Activated CD4-positive, alpha-beta T cell treated with anti-CD3 and anti-CD28 coated beads, Interleukin-2, Interleukin-4, amounts not matched to agents 100 ng/mL and 50 ng/mL, durations not matched to agents 16 hours and 8 hours (primary cell): ENCODE measurements around the gene CHAC1.
"Not testable (repeated sequence)": the region's sequence is repeated elsewhere in the genome, so short reads cannot be mapped to it uniquely, and the experiment has no call there.

Source experiments
- DNase-seq: peaks from one replicate; pipeline ENCODE4 v3.0.0-alpha.2; 2020; ENCODE audit warnings: low spot score

The CHAC1 gene

DNA sequence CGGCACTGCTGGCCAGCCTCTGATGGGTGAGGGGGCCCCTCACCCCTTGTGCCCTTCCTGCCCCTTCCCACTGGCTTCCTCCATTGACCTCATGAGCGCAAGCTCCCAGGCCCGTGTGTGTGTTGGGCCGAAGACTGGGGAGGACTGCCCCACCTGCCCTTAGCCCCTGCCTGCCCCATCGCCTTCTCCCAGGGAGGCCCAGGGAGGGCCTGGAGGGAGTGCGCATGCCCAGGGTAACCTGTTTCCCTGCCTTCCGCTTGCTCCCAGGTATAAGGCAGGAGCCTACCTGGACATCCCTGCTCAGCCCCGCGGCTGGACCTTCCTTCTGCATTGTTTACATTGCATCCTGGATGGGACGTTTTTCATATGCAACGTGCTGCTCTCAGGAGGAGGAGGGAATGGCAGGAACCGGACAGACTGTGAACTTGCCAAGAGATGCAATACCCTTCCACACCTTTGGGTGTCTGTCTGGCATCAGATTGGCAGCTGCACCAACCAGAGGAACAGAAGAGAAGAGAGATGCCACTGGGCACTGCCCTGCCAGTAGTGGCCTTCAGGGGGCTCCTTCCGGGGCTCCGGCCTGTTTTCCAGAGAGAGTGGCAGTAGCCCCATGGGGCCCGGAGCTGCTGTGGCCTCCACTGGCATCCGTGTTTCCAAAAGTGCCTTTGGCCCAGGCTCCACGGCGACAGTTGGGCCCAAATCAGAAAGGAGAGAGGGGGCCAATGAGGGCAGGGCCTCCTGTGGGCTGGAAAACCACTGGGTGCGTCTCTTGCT lies 15.3 kb upstream of the CHAC1 start:
- no peak for DNase-seq

DNA sequence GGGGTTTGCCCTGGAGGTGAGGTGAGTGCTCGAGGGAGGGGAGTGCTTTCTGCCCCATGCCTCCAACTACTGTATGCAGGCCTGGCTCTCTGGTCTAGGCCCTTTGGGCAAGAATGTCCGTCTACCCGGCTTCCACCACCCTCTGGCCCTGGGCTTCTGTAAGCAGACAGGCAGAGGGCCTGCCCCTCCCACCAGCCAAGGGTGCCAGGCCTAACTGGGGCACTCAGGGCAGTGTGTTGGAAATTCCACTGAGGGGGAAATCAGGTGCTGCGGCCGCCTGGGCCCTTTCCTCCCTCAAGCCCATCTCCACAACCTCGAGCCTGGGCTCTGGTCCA lies 14.8 kb upstream of the CHAC1 start:
- DNase-seq: no peak

DNA sequence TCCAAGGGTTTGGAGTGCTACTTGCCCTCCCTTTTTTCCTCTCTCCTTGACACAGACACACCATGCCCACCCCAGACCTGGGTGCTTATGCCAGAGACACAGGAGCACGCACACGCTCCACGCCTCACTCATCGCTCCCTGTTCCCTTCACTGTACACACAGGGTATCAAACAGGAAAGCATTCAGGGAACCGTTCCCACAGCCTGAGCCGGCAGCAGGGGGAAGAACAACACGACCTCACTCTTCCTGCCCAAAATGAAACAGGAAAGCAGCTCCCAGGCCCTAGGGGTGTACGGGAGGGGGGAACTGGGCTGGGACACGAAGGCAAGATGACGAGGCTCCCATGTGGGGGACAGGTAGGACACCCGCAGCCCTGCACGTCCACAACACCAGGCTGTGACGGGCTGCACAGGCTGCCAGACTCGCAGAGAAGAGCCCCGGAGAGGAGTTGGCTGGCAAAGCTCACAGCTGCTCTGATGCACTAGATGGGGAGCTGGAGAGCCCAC lies 12.9 kb upstream of the CHAC1 start:
- DNase-seq: no peak

DNA sequence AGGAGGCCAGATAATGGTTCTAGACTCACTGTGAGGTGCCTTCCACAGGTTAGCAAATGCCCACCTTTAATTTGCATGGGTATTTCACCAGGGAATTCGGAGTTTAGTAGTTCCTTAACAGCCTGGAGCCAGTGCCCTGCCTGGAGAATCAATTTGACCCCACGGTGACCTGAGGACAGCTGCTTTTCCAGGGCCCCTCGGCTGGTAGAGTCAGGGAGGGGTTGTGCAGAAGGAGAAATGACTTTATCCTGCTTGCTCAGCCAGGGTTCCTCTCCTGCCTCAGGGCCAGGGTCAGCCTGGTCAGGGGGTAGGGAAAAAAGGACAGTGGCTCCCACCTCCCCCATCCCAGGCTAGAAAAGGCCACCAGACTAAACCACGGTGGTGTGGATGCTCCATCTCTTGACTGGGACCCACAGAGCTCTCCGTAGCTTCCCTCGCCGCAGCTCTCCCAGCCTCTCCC lies 12.2 kb upstream of the CHAC1 start:
- no peak for DNase-seq

DNA sequence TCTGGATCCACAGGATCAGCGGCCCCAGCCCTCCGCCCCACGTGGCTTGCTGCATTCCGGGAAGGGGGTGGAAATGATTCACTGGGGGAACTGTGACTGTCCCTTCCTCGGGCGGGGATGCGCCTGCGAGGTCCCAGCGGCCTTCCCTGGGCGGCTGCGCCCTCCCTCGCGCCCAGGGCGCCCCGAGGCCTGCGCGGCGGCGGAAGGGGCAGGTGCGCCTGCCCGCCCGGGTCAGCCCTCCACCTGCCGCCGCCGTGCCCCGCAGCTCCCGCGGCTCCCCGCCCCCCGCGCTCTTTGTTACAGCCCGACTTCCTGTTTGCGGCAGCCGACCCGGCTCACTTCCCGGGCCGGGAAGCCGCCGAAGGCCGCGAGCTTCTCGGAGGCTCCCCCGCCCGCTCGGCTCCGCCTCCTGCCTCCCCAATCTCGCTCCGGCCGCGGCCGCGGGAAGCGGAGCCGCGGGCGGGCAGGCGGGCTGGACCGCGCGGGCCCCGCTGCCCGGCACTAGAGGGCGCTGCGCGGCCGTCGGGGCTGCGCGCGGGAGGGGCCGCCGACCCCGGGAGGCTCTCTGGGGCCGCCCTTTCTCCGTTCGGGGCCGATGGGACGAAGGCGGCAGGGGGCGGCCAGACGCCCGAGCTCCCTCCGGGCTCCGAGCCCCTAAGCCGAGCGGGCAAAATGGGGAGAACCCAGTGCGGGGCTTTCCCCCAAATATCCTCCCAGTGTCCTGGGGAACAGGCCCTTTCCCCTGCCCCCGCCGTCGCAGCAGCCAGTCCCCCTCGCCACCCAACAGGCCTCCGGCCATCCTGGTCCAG lies 11.5 kb upstream of the CHAC1 start:
- peak; percentile 63 for DNase-seq

DNA sequence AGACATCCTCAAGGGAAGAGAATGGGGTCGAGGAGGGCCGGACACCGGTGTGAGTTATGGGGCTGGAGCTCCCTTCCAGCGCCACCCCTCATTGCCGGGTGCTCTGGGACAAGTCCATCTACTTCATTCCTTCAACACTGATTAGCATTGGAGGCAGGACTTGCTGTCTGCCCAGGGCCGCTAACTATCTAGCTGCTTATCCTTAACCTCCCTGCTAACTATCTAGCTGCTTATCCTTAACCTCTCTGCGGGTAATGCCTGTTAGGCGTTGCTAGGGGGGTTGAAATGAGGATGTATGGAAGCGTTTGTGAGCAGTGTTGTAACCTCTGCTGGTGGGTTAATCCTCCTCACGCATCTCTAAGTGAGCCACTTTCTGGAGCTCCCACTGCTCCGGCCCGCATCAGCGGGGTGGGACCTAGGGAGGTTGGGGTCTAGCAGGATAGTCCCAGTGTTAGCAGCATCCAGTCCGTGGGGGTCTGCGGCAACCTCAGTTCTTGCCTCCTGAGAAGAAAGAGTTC lies 10.9 kb upstream of the CHAC1 start:
- DNase-seq: no peak

DNA sequence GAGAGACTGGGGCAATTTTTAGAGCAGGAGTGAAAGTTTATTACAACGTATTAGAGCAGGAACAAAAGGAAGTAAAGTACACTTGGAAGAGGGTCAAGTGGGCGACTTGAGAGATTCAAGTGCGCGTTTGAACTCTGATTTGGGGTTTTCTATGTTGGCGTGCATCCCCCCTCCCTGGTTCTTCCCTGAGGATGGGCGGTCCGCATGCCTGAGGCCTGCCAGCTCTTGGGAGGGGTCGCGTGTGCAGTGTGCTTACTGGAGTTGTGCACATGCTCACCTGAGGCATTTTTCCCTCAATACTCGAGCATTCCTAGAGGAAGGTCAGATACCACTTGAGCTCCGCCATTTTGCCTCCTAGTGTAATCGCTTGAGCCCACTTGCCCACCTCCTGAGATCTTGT lies 10.4 kb upstream of the CHAC1 start:
- DNase-seq: no peak

DNA sequence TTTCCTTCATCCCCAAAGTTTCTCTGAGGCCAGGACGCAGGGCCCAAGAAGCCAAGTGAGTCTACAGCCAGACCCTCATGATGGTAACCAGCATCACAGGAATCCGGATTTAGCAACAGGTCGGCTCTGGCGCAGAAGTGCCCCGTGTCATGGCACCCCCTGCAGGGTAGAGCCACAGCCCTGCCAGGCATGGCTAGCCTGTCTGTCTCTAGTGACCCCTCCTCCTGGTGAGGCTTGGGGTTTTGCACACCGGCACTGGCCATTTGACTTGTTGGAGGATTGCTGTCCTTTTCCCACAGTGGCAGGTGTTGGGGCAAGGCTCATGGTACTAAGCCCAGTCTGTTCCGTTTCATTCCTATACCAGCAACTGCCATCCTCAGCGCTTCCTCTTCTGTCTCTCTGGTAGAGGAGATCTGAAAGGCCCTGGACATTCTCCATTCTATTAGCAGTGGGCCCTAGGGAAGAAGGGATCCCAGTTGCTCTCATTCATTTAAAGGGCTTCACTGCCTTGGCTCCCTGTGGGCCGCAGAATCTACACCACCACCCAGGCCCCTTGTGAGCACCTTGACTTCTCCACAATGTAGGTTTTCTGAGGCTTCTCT lies 9.4 kb upstream of the CHAC1 start:
- no peak for DNase-seq

DNA sequence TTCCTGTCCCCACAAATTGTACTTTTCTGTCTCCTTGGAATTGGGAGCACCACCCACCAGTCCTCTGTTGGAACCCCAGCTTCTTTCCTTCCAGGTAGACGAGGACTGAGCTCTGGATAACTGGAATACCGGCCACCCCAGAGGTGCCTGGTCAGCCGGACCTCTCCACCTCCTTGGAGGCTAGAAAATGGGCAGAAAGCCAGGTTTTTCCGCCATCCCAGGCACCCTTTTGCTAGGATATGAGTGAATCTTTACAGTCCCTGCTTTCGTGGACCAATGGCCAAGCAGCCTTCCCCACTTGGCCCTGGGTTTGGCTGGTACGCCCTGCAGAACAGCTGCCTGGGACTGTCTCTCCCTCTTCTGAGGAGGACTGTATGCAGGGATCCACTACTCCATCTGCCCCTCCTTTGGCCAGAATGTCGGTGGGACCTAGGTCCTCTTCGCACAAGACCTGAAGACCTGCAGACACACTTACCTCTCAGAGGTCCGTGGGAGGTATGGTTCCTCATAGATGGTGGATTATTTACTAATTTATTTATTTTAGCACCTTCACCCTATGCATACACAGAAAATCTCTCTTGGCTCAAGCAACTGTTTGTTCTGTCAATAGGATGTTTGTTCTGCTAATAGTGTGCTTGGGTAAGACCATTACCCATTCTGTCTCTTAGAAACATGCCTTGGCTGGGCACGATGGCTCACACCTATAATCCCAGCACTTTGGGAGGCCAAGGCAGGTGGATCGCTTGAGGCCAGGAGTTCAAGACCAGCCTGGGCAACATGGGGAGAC lies 8.6 kb upstream of the CHAC1 start:
- DNase-seq: no peak

DNA sequence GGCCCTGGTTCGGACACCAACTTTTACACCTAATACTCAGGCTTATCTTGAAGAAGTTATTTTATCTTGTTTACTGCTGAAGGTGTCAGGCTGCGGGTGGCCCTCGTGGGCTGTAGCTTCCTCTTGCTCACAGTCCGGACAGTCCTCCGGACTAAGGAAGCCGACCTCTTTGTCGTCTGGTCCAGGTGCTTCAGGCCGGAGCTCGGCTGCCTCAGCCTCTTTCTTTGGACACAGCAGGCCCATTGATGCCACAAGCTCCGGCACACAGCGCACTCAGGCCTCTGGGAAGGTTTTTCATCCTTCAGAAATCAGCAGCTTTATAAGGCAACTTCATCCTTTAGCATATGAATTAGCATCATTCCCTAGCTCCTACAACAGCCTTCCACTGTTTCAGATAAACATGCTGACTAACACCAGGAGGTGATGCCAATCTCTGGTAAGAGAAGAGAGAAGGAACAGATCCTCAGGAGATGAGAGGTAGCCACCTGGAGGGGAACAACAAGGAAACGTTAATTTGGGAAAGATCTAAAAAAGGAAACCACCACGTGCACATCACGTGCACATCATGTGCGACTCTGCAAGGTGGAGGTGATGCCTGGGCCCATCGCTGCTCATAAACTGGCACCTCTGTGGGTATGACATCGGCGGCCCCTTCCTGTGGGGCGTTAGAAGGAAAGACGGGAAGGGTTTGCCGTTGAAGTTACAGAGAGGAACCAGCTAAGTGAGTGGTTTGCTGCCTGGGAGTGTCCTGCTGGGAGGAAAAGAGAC lies 4.4 kb upstream of the CHAC1 start:
- no peak for DNase-seq

DNA sequence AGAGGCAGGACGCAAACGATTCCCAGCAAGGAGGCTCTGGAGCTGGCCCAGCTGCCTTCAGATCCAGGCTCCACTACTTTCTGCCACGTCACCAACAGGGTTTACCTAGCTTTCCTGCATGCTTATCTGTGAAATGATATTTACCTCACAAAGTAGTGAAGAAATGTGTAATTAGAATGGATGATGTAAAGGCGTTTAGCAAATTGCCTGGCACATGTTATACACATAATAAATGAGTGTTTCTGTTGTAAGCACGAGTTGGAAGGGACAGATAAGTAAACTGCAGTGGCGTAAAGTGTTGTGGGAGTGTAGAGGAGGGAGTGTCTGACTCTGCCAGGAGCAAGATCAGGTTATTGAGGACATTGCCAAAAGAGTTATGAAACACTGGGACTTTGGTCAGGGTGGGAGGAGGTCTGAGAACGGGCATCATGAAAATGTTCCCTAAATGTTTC lies 3.5 kb upstream of the CHAC1 start:
- no peak for DNase-seq

DNA sequence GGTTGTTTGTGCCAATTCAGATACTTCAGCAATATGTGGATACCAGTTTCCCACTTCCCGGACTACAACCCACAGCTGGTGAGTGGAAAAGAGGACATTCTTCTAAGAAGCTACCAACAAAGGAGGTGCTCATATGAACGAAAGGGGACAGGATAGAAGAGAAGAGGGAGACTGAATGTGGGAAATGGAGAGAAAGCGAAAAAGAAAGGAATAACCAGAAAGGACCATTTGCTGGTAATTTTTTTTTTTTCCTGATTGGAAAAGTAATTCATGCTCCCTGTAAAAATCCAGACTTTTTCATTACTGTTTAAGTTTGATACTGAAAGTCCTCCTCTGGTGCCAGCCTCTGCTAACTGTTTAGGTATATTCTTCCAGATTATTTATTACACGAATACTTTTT lies 1.5 kb upstream of the CHAC1 start:
- DNase-seq: no peak

DNA sequence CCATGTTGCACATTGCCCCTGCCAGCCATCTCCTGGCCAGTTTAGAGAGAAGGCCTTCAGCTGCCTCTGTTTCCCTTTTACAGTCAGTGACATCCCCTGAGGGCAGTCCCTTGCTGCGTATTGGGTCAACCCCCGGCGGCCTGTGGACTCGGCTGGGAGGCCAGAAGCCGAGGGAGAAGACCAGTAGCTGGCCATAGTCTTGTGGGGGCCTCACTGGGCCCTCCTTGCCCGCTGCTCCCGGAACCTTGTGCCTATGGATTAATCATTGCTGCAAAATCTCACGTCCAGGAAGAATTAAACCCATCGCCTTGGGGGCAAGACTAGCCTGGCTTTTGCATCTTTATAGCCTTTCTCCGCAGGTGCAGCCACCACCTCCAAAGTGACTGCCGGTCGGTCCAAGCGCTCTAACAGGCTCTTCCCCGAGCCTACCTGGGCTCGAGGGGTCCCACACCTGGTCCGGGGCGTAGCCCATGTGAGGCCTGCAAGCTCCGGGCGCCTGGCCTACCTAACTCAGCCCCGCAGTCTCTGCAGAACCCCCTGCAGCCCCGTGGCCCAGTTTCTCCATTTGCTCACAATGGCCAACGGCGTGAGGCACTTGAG lies 870 bp upstream of the CHAC1 start:
- no peak for DNase-seq

DNA sequence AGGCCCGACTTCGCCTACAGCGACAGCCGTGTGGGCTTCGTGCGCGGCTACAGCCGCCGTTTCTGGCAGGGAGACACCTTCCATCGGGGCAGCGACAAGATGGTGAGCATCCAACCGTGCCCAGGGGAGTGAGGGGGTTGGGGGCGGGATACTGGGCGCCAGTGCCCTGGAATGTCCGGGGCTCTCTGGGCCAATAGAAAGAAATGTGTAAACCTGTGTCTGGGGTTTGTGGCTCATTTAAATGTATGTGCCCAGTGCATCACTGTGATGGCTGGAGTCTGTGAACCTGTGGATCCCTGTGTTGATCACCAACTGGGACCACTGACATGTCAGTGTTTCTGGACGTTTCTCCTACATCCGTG lies 423 bp downstream of the CHAC1 start:
- DNase-seq: no peak

DNA sequence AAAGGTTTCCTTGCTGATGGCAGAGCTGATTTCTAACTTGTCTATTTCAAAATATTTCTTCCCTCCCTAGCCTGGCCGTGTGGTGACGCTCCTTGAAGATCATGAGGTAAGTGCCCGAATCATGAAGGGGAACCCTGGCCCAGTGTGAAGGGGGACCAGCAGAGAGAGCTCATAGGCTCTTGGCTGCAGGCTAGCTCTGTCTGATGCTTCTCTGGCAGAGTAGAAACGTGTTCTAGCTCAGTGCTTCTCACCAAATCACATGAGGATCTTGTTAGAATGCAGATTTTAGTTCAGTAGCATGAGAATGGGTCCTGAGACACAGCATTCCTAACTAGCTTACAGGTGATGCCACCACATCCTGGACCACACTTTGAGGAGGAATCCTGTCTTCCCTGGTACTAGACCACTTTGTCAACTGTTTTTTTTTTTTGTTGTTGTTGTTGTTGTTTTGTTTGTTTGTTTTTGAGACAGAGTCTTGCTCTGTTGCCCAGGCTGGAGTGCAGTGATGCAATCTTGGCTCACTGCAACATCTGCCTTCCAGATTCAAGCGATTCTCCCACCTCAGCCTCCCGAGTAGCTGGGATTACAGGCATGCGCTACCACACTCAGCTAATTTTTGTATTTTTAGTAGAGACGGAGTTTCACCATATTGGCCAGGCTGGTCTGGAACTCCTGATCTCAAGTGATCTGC lies 1.0 kb downstream of the CHAC1 start:
- DNase-seq: not testable (repeated sequence)

DNA sequence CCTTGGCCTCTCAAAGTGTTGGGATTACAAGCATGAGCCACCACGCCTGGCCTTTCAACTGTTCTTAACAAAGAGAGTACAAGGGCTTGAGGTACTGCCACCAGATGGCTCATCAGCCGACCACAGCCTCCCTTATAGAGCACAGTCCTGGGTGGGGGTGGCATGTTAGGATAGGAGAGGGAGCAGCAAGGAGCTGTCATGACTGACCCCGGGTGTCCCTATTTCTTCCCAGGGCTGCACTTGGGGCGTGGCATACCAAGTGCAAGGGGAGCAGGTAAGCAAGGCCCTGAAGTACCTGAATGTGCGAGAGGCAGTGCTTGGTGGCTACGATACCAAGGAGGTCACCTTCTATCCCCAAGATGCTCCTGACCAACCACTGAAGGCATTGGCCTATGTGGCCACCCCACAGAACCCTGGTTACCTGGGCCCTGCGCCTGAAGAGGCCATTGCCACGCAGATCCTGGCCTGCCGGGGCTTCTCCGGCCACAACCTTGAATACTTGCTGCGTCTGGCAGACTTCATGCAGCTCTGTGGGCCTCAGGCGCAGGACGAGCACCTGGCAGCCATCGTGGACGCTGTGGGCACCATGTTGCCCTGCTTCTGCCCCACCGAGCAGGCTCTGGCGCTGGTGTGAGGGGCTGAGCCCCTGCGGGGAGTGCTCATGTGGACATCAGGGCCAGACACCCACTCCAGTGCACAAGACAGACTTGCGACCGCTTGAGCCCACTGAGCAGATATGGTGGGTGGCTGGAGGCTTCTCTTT lies 2.1 kb downstream of the CHAC1 start:
- DNase-seq: no peak

DNA sequence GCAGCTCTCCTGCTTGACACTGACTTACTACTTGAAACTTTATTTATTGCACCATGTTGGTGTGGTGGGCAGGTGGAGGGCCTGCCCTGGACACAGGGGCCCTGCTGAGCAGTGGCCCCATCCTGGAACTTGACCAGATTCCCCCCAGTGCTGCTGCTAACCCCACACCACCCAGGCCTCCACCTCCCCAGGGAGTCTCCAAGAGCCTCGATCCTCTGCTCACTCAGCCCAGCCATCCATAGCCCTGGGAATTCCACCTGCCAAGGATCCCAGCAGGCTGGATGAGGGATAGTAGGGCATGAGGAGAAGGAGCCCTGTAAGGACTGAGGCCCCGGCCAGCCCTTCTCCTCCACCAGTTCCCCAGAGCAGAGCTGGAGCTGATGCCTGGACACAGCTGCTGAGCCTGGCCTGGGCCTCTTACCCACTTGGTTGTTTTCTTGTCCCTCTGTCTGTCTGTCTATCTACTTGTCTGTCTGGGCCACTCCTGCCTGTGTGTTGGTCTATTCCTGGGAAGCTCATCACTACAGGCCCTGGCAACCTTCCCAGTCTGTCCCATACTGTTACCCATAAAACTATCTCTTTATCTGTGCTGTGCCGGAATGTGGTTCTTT lies 2.8 kb downstream of the CHAC1 start:
- DNase-seq: no peak

DNA sequence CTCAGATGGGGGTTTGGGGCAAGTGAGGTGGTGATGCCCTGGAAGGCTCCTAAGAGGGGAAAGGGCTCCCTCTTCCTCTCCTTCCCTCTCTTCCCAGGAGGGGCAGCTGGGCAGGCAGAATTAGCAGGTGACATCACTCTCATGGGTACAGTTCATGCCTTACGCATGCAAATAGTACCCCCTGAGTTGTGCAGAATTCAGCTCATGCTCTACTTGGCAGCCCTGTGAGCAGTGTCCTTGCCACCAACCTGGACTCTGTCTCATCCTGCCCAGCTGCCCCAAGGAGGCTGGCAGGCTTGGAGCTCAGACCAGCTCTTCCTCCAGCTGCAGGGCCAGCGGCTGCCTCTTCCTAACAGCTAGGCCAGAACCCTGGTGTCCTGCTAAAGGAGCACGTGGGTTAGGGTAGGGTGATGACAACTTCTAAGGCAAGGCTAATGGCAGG lies 3.3 kb downstream of the CHAC1 start:
- no peak for DNase-seq

DNA sequence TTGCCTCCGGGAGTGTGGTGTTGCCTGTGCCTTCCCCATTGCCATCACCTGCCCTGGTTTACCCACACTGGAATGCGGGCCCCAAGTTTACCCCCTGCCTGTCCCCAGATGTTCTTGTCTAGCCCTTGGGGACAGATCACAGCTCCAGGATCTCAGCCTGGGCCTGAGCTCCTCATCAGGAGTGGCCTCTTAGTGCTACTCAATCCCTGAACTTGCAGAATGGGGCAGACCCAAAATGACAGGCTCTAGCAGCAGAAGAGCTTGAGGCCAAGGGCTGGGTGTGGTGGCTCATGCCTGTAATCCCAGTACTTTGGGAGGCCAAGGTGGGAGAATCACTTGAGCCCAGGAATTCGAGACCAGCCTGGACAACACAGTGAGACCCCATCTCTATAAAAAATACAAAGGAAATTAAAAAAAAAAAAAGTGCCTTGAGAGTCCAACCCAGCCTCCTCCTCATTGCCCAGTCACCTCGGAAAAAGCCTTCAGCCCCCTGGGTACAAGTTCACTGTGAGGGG lies 3.8 kb downstream of the CHAC1 start:
- no peak for DNase-seq
